H1 (cell line): ENCODE results near the gene SRPX2. TPM values are rescaled to one million over a fixed set of nuclear protein-coding genes. Genes with fewer than 3 reads are reported as not detected.

Experiments used
- CTCF ChIA-PET: fragments of 300-600 bp; sonication (Branson Sonifier 250); formaldehyde crosslinking; loops from one replicate; lab custom pipeline; 2021; ENCODE audit not compliant: partially characterized antibody; lab: Charles Lee
- POLR2A ChIA-PET: fragments of 300-600 bp; sonication (Branson Sonifier 250); formaldehyde crosslinking; loops from one replicate; lab custom pipeline; 2021; ENCODE audit warnings: inconsistent platforms; ENCODE audit not compliant: partially characterized antibody; lab: Charles Lee
- DNase-seq, 2 experiments: peaks; one replicate each; pipeline versions ENCODE4 v3.0.0 to v3.0.0-alpha.2; 2010 to 2022; ENCODE audit warnings: low spot score in 2 of 2, low read depth in 1 of 2, mixed read lengths in 1 of 2
- FAIRE-seq: peaks from 2 replicates; lab custom pipeline; 2011; peaks lifted over from hg19 to GRCh38; lab: Jason Lieb, UNC
- H2AFZ ChIP-seq: 2 replicates; pipeline ENCODE4 v1.8.1; 2012; ENCODE audit warnings: low read length, inconsistent platforms
- H2AK5ac ChIP-seq: 2 replicates; pipeline ENCODE4 v1.6.1; 2013; ENCODE audit warnings: low read depth, low read length
- H2BK120ac ChIP-seq: replicated peaks from 2 replicates; pipeline ENCODE3; 2013; ENCODE audit warnings: low read depth, low read length, inconsistent platforms
- H2BK12ac ChIP-seq: 2 replicates; pipeline ENCODE4 v1.6.1; 2013; ENCODE audit warnings: low read depth, low read length
- H2BK15ac ChIP-seq: 2 replicates; pipeline ENCODE4 v1.6.1; 2013; ENCODE audit warnings: low read length
- H2BK20ac ChIP-seq: 2 replicates; pipeline ENCODE4 v1.6.1; 2013; ENCODE audit warnings: low read length
- H2BK5ac ChIP-seq: 2 replicates; pipeline ENCODE4 v1.6.1; 2013; ENCODE audit warnings: low read depth, low read length
- H3K14ac ChIP-seq: 2 replicates; pipeline ENCODE4 v1.6.1; 2013; ENCODE audit warnings: inconsistent platforms; ENCODE audit not compliant: insufficient read length
- H3K18ac ChIP-seq: 2 replicates; pipeline ENCODE4 v1.6.1; 2013; ENCODE audit warnings: low read length; ENCODE audit errors: extremely low read depth
- H3K23ac ChIP-seq: 2 replicates; pipeline ENCODE4 v1.6.1; 2013; ENCODE audit warnings: inconsistent platforms; ENCODE audit not compliant: insufficient read length
- H3K23me2 ChIP-seq: 2 replicates; pipeline ENCODE4 v1.6.1; 2013; ENCODE audit warnings: low read depth, low read length
- H3K27ac ChIP-seq: 2 replicates; pipeline ENCODE4 v1.6.1; 2011; ENCODE audit warnings: low read depth, low read length, inconsistent platforms
- H3K27me3 ChIP-seq, 4 experiments: replicated peaks in 1 of 4; 1 replicate in 1 of 4; 2 replicates in 3 of 4; pipeline versions ENCODE4 v1.6.1 to v1.8.1; 2011 to 2013; ENCODE audit warnings: low read length in 3 of 4, mild to moderate bottlenecking in 3 of 4, inconsistent platforms in 2 of 4, mixed read lengths in 2 of 4, moderate library complexity in 1 of 4; ENCODE audit not compliant: control insufficient read depth in 3 of 4, insufficient read depth in 3 of 4; ENCODE audit errors: extremely low read depth in 1 of 4
- H3K36me3 ChIP-seq, 4 experiments: 2 replicates each; pipeline versions ENCODE4 v1.6.1 to v1.8.1; 2011 to 2013; ENCODE audit warnings: mild to moderate bottlenecking in 4 of 4, low read length in 3 of 4, moderate library complexity in 2 of 4, control low read depth in 1 of 4, inconsistent platforms in 1 of 4; ENCODE audit not compliant: insufficient read depth in 4 of 4, control insufficient read depth in 2 of 4
- H3K4ac ChIP-seq: replicated peaks from 2 replicates; pipeline ENCODE3; 2013; ENCODE audit warnings: low read length, low read depth, mixed read lengths, inconsistent platforms; ENCODE audit not compliant: insufficient read length
- H3K4me1 ChIP-seq, 4 experiments: replicated peaks in 1 of 4; 1 replicate in 1 of 4; 2 replicates in 3 of 4; pipeline versions ENCODE4 v1.6.1 to v1.8.1; 2011 to 2013; ENCODE audit warnings: low read length in 3 of 4, inconsistent platforms in 2 of 4, mixed read lengths in 1 of 4; ENCODE audit not compliant: insufficient read depth in 4 of 4, control insufficient read depth in 3 of 4
- H3K4me2 ChIP-seq, 2 experiments: 2 replicates each; pipeline versions ENCODE4 v1.6.1 to v1.8.1; 2011 to 2013; ENCODE audit warnings: low read depth in 2 of 2, low read length in 2 of 2, control low read depth in 1 of 2, inconsistent platforms in 1 of 2, mild to moderate bottlenecking in 1 of 2; ENCODE audit not compliant: insufficient read depth in 1 of 2
- H3K4me3 ChIP-seq, 4 experiments: fragments of 200-600, 300-600 bp in 1 of 4; sonication (generic), shearing (Covaris generic), sonication (Bioruptor Twin) in 1 of 4; 2 replicates each; pipeline versions ENCODE4 v1.5.1 to v1.8.1; 2011 to 2016; ENCODE audit warnings: low read length in 4 of 4, low read depth in 3 of 4, control low read depth in 2 of 4, inconsistent platforms in 2 of 4, mild to moderate bottlenecking in 2 of 4, mixed read lengths in 1 of 4, moderate library complexity in 1 of 4; ENCODE audit not compliant: insufficient read depth in 2 of 4; ENCODE audit errors: extremely low read depth in 1 of 4
- H3K56ac ChIP-seq: replicated peaks from 2 replicates; pipeline ENCODE3; 2013; ENCODE audit warnings: low read depth, mild to moderate bottlenecking, mixed read lengths, low read length, inconsistent platforms; ENCODE audit not compliant: insufficient read length
- H3K79me1 ChIP-seq: 2 replicates; pipeline ENCODE4 v1.6.1; 2013; ENCODE audit warnings: low read depth, low read length, control low read depth
- H3K79me2 ChIP-seq, 2 experiments: 2 replicates each; pipeline versions ENCODE4 v1.6.1 to v1.8.1; 2012 to 2013; ENCODE audit warnings: low read length in 2 of 2, mild to moderate bottlenecking in 2 of 2, inconsistent platforms in 1 of 2; ENCODE audit not compliant: insufficient read depth in 2 of 2, control insufficient read depth in 1 of 2
- H3K9ac ChIP-seq, 4 experiments: replicated peaks in 1 of 4; 1 replicate in 1 of 4; 2 replicates in 3 of 4; pipeline versions ENCODE4 v1.6.1 to v1.8.1; 2011 to 2013; ENCODE audit warnings: low read depth in 3 of 4, low read length in 3 of 4, control low read depth in 2 of 4, mild to moderate bottlenecking in 2 of 4, moderate library complexity in 2 of 4, inconsistent platforms in 1 of 4; ENCODE audit errors: extremely low read depth in 1 of 4
- H3K9me3 ChIP-seq, 2 experiments: 2 replicates each; pipeline versions ENCODE4 v1.6.1 to v1.8.1; 2012 to 2013; ENCODE audit warnings: mild to moderate bottlenecking in 2 of 2, moderate library complexity in 2 of 2, control low read depth in 1 of 2, inconsistent platforms in 1 of 2, low read depth in 1 of 2, low read length in 1 of 2, mixed read lengths in 1 of 2; ENCODE audit not compliant: insufficient read depth in 2 of 2
- H4K20me1 ChIP-seq, 2 experiments: replicated peaks in 1 of 2; 2 replicates each; pipeline versions ENCODE3 to v1.8.1; 2011 to 2013; ENCODE audit warnings: inconsistent platforms in 2 of 2, low read length in 2 of 2, mild to moderate bottlenecking in 1 of 2; ENCODE audit not compliant: insufficient read depth in 2 of 2, control insufficient read depth in 1 of 2
- H4K5ac ChIP-seq: 2 replicates; pipeline ENCODE4 v1.6.1; 2013; ENCODE audit warnings: low read length, low read depth, mixed read lengths, inconsistent platforms; ENCODE audit not compliant: insufficient read length
- H4K8ac ChIP-seq: 2 replicates; pipeline ENCODE4 v1.8.0; 2013; ENCODE audit warnings: mild to moderate bottlenecking, moderate library complexity, low read length, inconsistent platforms; ENCODE audit not compliant: insufficient read depth; ENCODE audit errors: extremely low read depth
- H4K91ac ChIP-seq: replicated peaks from 2 replicates; pipeline ENCODE3; 2013; ENCODE audit warnings: low read length, mixed read lengths, inconsistent platforms; ENCODE audit not compliant: insufficient read length
- BCL11A ChIP-seq, 2 experiments: IDR thresholded peaks; one replicate each; pipeline ENCODE4 v1.6.1; 2011; ENCODE audit warnings: low read depth in 2 of 2, low read length in 2 of 2, mild to moderate bottlenecking in 2 of 2
- FOSL1 ChIP-seq: IDR thresholded peaks from 2 replicates; pipeline ENCODE4 v1.6.1; 2011; ENCODE audit warnings: mild to moderate bottlenecking, low read depth, low read length, moderate library complexity; ENCODE audit not compliant: insufficient read depth
- JUN ChIP-seq: IDR thresholded peaks from 2 replicates; pipeline ENCODE4 v1.6.1; 2011; ENCODE audit warnings: low read depth, mild to moderate bottlenecking, improper control_type of control experiment, low read length
- KDM5A ChIP-seq: fragments of 200-600 bp; IDR thresholded peaks from 2 replicates; pipeline ENCODE4 v1.7.1; 2012; ENCODE audit warnings: mild to moderate bottlenecking, low read length, inconsistent platforms, mixed read lengths
- RXRA ChIP-seq: IDR thresholded peaks from 2 replicates; pipeline ENCODE4 v1.6.1; 2011; ENCODE audit warnings: low read depth, mild to moderate bottlenecking, low read length, moderate library complexity; ENCODE audit not compliant: insufficient read depth
- SIRT6 ChIP-seq: IDR thresholded peaks from one replicate; pipeline ENCODE4 v1.7.1; 2012; ENCODE audit warnings: low read length, inconsistent platforms
- SP2 ChIP-seq: IDR thresholded peaks from 2 replicates; pipeline ENCODE4 v1.6.1; 2012; ENCODE audit warnings: mild to moderate bottlenecking, low read length, inconsistent platforms
- WGBS, 2 experiments: shearing (Covaris generic) in 1 of 2; methylation state at CpG; one replicate each; pipeline versions ENCODE4 v1.1.6 to v1.1.7; 2013 to 2015; ENCODE audit warnings: low lambda C conversion rate in 2 of 2, mixed read lengths in 2 of 2, inconsistent platforms in 1 of 2, low coverage in 1 of 2, missing lambda C conversion rate in 1 of 2; ENCODE audit not compliant: insufficient replicate concordance in 2 of 2, insufficient coverage in 1 of 2, insufficient read length in 1 of 2; ENCODE audit errors: extremely low coverage in 1 of 2, missing lambda C conversion rate in 1 of 2; 5-methylcytosine and 5-hydroxymethylcytosine counted together
- polyA plus RNA-seq, 7 experiments: library from polyadenylated mRNA; depleted of rRNA in 3 of 7; stranded (reverse) in 5 of 7; unstranded in 2 of 7; fragments of >200 nt in 5 of 7; fragments of 200-250 nt in 2 of 7; gene quantifications; 1 replicate in 5 of 7; 2 replicates in 1 of 7; 4 replicates in 1 of 7; pipeline versions ENCODE4 v1.2.1 to v1.2.3, GENCODE V29; 2011 to 2013; ENCODE audit warnings: missing spikeins in 2 of 7, mixed read lengths in 2 of 7
- total RNA-seq: library from RNA; stranded (reverse); fragmentation: NEBNext Ultra II Directional; extraction: Animal tissue kit (Norgen Biotek cat#: 25700); gene quantifications from 2 replicates; pipeline ENCODE4 v1.2.1, GENCODE V29; 2021
- TF ChIP-seq, protein P1 (sequence below): IDR thresholded peaks from 2 replicates; pipeline ENCODE4 v1.6.1; 2011; ENCODE audit warnings: low read length, improper control_type of control experiment

Gene SRPX2
- total and polyA plus RNA-seq, 2 of the 8 experiments (the other 6 are each of a cell fraction or from before 2014, with no cell fraction given) = not detected

- Histone ChIP-seq H3K9me3 (no peaks in the 10 kb centered on the region), H2AK5ac (no peak overlapping the region), H3K4me1 (no peaks in the 10 kb centered on the region), H3K36me3 (no peaks in the 10 kb centered on the region), H3K18ac (no peak overlapping the region), H3K4me3 (no peak overlapping the region), H2BK20ac (no peak overlapping the region), H3K79me2 (no peaks in the 10 kb centered on the region), H2BK12ac (no peak overlapping the region), H4K91ac (no peak overlapping the region), H3K23me2 (no peaks in the 10 kb centered on the region), H3K14ac (no peak overlapping the region), H2AFZ (no peak overlapping the region), H2BK120ac (no peak overlapping the region), H4K8ac (no peak overlapping the region), H3K27ac (no peak overlapping the region), H2BK15ac (no peak overlapping the region), H4K5ac (no peak overlapping the region), H3K9ac (no peak overlapping the region), H2BK5ac (no peak overlapping the region), H3K79me1 (no peaks in the 10 kb centered on the region), H3K56ac (no peak overlapping the region), H3K4me2 (no peak overlapping the region), H3K4ac (no peak overlapping the region), H4K20me1 (no peaks in the 10 kb centered on the region), H3K27me3 (no peaks in the 10 kb centered on the region), H3K23ac (no peak overlapping the region)
- CTCF ChIA-PET = no interaction called here
- POLR2A ChIA-PET = no interaction called here
- FAIRE-seq (no peak), DNase-seq (no peak)
- TF ChIP-seq SP2 (no peak), RXRA (no peak), BCL11A (IDR thresholded peaks at IDR 0.05; ENCODE audit: low read depth in 2 of 2, low read length in 2 of 2) (no peak), KDM5A (no peak), SIRT6 (no peak), FOSL1 (no peak), JUN (no peak)
- TF ChIP-seq, protein P1, sequence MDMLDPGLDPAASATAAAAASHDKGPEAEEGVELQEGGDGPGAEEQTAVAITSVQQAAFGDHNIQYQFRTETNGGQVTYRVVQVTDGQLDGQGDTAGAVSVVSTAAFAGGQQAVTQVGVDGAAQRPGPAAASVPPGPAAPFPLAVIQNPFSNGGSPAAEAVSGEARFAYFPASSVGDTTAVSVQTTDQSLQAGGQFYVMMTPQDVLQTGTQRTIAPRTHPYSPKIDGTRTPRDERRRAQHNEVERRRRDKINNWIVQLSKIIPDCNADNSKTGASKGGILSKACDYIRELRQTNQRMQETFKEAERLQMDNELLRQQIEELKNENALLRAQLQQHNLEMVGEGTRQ = no peak
- WGBS, 2 experiments = 52% methylated on average over 3 of the region's 3 CpGs; no CpG with 5 or more reads in 1 of the 2 experiments
Measured at GRCh38 chrX:100704581-100705203, 60.7 kb downstream of the SRPX2 start.
